GM10266 (cell line): ENCODE data around the gene AAGAB.
"Not testable (repeated sequence)": the region's sequence is repeated elsewhere in the genome, so short reads cannot be mapped to it uniquely, and the experiment has no call there.

Source experiments
- DNase-seq: peaks from one replicate; pipeline ENCODE4 v3.0.0; 2012; ENCODE audit errors: extremely low spot score
- TF ChIP-seq, protein P1 (sequence below): IDR thresholded peaks from 2 replicates; pipeline ENCODE4 v1.5.1; 2012; ENCODE audit warnings: mild to moderate bottlenecking, low read depth; ENCODE audit not compliant: control insufficient read depth, insufficient read depth; ENCODE audit errors: missing control alignments

Gene AAGAB

DNA sequence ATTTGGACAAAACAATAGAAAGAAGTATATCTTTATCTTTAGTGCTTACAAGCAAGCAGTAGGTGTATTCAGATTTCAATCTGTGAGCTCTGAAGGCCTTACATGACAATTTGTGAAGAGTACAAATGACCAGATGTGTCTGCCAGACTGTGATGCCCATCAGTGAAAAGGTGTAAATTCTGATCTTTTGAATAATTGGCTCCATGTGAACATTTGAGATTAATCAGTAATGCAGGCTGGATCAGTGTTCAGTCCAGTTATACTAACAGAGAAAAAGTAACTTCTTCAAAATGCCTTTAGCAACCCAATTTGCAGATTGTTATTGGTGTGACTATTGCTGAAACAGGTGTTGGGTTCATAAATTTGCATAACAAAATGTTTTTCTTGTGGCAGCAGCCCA lies 5.3 kb upstream of the AAGAB start:
- no peak for DNase-seq
- TF ChIP-seq, protein P1, sequence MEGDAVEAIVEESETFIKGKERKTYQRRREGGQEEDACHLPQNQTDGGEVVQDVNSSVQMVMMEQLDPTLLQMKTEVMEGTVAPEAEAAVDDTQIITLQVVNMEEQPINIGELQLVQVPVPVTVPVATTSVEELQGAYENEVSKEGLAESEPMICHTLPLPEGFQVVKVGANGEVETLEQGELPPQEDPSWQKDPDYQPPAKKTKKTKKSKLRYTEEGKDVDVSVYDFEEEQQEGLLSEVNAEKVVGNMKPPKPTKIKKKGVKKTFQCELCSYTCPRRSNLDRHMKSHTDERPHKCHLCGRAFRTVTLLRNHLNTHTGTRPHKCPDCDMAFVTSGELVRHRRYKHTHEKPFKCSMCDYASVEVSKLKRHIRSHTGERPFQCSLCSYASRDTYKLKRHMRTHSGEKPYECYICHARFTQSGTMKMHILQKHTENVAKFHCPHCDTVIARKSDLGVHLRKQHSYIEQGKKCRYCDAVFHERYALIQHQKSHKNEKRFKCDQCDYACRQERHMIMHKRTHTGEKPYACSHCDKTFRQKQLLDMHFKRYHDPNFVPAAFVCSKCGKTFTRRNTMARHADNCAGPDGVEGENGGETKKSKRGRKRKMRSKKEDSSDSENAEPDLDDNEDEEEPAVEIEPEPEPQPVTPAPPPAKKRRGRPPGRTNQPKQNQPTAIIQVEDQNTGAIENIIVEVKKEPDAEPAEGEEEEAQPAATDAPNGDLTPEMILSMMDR = no peak

DNA sequence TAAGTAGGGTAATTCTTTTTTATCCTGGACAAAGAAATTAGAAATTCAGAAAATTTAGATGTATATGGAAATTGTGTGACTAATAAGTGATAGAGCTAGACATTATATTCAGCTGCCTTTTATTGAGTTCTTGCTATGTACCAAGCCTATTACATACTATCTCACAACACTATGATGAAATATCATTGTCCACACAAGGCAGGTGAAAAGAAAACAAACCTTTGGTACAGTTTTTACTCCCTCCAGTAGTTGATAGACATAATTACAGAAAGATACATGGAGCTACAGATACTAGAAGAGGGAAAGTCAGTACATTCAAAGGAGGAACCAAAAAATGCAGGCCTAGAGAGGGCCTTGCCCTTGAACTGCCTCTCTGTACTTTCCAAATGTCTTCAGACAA lies 4.9 kb upstream of the AAGAB start:
- TF ChIP-seq, protein P1 = no peak
- DNase-seq = no peak

DNA sequence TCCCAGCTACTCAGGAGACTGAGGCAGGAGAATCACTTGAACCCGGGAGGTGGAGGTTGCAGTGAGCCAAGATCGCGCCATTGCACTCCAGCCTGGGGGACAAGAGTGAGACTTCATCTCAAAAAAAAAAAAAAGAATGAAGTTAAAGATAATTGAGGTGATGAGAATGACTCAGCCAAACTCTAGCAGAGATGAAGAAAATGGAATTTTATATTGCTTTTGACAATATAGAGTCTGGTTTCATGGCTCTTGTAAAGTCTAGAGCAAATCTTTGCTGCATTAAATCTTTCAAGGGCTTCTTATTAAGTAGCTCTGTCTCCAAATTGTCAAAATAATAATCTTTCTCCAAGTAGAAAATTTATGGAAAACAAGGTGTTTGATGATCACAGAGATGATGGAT lies 4.0 kb upstream of the AAGAB start:
- DNase-seq = not testable (repeated sequence)

DNA sequence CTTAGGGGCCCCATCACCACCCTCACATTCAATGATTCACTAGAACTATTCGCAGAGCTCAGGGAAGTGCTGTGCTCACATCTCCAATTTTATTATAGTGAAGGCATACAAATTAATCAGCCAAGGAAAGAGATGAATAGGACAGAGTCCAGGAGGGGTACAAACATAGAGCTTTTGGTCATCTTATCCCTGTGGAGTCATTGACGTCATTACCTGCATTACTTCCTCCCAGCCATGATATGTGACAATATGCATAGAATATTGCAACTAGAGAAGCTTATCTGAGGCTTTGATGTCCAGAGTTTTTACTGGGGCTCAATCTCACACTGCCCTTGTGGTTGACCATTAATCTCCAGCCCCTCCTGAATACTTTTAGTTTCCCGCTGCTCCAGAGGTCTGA lies 1.6 kb upstream of the AAGAB start:
- TF ChIP-seq, protein P1 = no peak
- DNase-seq = no peak

DNA sequence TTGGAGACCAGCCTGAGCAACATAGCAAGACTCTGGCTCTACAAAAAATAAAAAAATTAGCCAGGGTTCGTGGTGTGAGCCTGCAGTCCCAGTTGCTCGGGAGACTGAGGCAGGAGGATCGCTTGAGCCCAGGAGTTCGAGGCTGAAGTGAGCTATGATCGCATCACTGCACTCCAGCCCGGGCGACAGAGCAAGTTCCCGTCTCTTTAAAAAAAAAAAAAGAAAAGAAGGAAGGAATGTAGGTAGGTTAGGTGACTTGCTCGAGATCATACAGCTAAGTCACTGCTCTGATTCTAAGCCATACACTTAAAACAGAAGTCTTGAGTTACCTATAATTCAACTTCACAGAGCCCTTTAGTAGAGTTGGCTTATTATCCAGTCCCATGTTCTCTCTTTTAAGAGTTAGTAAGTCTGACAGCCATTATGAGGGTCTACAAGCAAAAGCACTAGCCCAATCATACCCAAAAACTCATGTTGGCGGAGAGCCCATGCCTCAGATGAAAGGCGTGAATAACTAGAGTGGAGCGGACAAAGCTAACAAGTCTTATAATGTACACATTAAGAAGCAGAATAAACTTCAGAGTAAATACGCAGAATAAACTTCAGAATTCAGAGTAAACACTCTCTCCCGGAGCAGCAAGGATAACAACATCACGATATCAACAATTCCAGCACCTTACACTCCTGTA lies 768 bp downstream of the AAGAB start:
- TF ChIP-seq, protein P1 = no peak
- DNase-seq = no peak

DNA sequence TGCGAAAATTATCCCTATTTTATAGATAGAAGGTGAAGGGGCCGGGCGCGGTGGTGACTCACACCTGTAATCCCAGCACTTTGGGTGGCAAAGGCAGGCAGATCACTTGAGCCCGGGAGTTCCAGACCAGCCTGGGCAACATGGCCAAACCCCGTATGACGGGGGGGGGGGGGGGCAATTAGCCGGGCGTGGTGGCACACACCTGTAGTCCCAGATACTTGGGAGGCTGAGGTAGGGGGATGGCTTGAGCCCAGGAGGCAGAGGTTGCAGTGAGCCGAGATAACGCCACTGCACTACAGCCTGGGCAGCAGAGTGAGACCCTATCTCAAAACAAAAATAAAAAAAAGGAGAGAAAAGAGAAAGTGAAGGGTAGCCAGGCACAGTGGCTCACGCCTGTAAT lies 1.4 kb downstream of the AAGAB start:
- TF ChIP-seq, protein P1 = no peak
- no peak for DNase-seq

DNA sequence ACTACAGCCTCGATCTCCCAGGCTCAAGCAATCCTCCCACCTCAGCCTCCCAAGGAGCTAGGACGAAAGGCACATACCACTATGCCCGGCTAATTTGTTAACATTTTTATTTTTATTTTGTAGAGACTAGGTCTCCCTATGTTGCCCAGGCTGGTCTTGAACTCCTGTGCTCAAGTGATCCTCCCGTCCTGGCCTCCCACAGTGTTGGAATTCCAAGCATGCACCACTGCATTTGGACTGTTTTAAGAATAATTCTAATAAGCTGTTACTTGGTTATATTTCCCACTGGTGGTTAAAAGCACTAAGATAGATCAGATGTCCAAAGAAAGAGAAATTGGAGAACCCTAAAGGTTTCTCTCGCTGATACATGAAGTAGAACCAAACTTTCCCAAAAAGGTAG lies 3.1 kb downstream of the AAGAB start:
- DNase-seq = no peak
- TF ChIP-seq, protein P1 = no peak

DNA sequence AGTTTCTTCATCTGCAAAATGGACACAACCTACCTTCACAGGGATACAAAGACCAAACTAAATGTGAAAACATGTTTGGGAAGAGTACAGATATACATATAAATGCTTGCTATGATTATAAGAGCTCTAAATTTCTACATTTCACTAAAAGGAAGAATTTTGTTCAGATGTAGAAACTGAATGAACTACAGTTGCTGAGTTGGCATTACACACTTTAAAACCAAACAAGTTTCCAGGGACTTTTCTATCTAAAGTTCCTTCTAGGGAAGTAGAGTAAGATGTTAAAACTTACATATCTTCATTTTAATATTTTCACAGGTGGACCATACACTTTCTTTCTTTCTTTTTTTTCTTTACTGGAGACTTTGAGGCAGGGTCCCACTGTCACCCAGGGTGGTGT lies 4.6 kb downstream of the AAGAB start:
- DNase-seq = no peak
- TF ChIP-seq, protein P1 = no peak
